GM13976 (cell line): ENCODE results near the gene ACTL8.

Source experiments
- DNase-seq: peaks from one replicate; pipeline ENCODE4 v3.0.0; 2012; ENCODE audit warnings: low spot score
- in situ Hi-C: fragments of 300-500 bp; cut with MboI; formaldehyde crosslinking; loops from one replicate; pipeline ENCODE4 v1.12.0; 2022; ENCODE audit warnings: low sequenced_read_pairs, mixed read lengths, inconsistent platforms; ENCODE audit not compliant: unreplicated experiment
- TF ChIP-seq, protein P1 (sequence below): IDR thresholded peaks from 2 replicates; pipeline ENCODE4 v1.5.1; 2012; ENCODE audit warnings: borderline replicate concordance, mild to moderate bottlenecking; ENCODE audit not compliant: insufficient read depth; ENCODE audit errors: extremely low read depth, missing control alignments, control extremely low read depth

ACTL8 gene

GRCh38 chr1:17853241-17853935, 98.3 kb downstream of the ACTL8 start:
- no peak for DNase-seq
- in situ Hi-C loops = no loop called here
- TF ChIP-seq, protein P1, sequence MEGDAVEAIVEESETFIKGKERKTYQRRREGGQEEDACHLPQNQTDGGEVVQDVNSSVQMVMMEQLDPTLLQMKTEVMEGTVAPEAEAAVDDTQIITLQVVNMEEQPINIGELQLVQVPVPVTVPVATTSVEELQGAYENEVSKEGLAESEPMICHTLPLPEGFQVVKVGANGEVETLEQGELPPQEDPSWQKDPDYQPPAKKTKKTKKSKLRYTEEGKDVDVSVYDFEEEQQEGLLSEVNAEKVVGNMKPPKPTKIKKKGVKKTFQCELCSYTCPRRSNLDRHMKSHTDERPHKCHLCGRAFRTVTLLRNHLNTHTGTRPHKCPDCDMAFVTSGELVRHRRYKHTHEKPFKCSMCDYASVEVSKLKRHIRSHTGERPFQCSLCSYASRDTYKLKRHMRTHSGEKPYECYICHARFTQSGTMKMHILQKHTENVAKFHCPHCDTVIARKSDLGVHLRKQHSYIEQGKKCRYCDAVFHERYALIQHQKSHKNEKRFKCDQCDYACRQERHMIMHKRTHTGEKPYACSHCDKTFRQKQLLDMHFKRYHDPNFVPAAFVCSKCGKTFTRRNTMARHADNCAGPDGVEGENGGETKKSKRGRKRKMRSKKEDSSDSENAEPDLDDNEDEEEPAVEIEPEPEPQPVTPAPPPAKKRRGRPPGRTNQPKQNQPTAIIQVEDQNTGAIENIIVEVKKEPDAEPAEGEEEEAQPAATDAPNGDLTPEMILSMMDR = no peak

GRCh38 chr1:17856496-17857108, 101.5 kb downstream of the ACTL8 start:
- TF ChIP-seq, protein P1 = no peak
- DNase-seq = no peak
- in situ Hi-C loops = no loop called here

- DNase-seq = no peak
- TF ChIP-seq, protein P1 = no peak
- in situ Hi-C loops = no loop called here
Measured at GRCh38 chr1:17857109-17857499, 102.0 kb downstream of the ACTL8 start.

DNA sequence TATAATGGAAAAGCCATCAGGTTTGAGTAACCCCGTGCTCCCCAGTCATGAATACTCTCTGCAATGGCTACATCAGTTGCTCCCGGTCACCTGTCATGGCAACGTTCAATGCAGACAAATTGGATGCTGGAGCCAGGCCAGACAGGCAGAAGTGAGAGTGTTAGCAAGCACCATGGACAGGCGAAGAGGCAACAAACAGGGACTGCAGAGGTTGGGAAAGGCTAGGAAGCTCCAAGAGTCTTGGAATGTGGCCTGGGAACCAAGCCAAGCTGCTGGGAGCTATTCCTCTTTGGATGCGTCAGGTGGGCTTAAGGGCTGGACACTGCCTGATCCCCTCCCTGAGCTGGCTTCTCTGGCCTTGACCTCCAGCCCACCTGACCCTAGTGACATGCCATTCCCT, 102.9 kb downstream of the ACTL8 start:
- in situ Hi-C loops = no loop called here
- TF ChIP-seq, protein P1 = no peak
- no peak for DNase-seq

DNA sequence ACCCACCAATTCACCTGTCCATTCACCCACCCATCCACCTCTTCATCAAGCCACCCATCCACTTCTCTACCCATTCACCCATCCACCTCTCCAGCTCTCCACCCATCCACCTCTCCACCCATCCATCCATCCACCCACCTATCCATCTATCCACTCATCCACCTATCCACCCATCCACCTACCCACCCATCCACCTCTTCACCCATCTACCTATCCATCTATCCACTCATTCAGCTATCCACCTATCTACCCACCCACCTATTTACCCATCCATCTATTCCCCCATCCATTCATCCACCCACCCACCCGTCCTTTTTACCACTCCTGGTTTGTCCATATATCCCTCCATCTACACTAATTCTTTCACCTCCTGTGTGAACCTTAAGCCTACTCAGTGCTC, 105.7 kb downstream of the ACTL8 start:
- in situ Hi-C loops = no loop called here
- DNase-seq = no peak
- TF ChIP-seq, protein P1 = no peak

DNA sequence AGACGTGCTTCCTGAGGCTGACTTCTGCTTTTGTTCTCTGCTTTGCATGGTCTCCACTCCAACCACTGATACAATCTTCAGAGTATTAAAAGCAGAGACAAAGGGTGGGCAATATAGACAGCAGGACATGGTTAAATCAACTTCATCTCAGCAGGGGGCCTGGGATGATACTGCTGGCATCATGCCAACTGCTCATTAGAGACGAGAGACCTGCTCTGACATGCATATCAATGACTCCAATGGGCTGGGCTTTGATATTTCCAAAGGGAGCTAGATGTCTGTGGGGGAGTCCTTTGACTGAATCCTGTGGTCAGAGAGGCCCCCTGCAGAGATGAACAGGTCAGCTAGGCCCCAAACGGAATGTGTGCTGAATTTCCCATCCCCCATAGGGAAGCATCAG, 106.6 kb downstream of the ACTL8 start:
- DNase-seq = no peak
- in situ Hi-C loops = no loop called here
- TF ChIP-seq, protein P1 = no peak
